HEK293 (cell line): Measurements from ENCODE around the gene F5.

Source experiments
- CTCF ChIA-PET: fragments of 350-600 bp; formaldehyde crosslinking; extraction: SDS; loops from one replicate; lab custom pipeline; 2021; ENCODE audit warnings: antibody characterized with exemption; lab: Yijun Ruan, JAX
- POLR2A ChIA-PET: fragments of 300-600 bp; formaldehyde crosslinking; extraction: SDS; loops from one replicate; lab custom pipeline; 2020; ENCODE audit warnings: antibody characterized with exemption, inconsistent platforms; lab: Yijun Ruan, JAX
- H3K27ac ChIP-seq: fragments of 200-500 bp; sonication (Bioruptor generic); 2 replicates; pipeline ENCODE4 v1.5.1; 2014; ENCODE audit warnings: low read depth, low read length, control low read depth, inconsistent platforms; ENCODE audit errors: extremely low read depth
- H3K36me3 ChIP-seq, 2 experiments: fragments of 200-500 bp in 1 of 2; sonication (Bioruptor generic) in 1 of 2; 1 replicate in 1 of 2; 2 replicates in 1 of 2; pipeline ENCODE4 v1.5.1; 2014 to 2017; ENCODE audit warnings: inconsistent platforms in 2 of 2, low read length in 2 of 2; ENCODE audit not compliant: control insufficient read depth in 2 of 2, insufficient read depth in 1 of 2
- H3K4me1 ChIP-seq: fragments of 200-500 bp; sonication (Bioruptor generic); 2 replicates; pipeline ENCODE4 v1.5.1; 2014; ENCODE audit warnings: mild to moderate bottlenecking, low read length, inconsistent platforms; ENCODE audit not compliant: control insufficient read depth, insufficient read depth
- H3K4me3 ChIP-seq: 2 replicates; pipeline ENCODE4 v1.5.1; 2011; ENCODE audit warnings: low read depth, mild to moderate bottlenecking, control low read depth, low read length, moderate library complexity
- H3K9me3 ChIP-seq: fragments of 200-500 bp; sonication (Bioruptor generic); 2 replicates; pipeline ENCODE4 v1.5.1; 2014; ENCODE audit warnings: low read depth, low read length, inconsistent platforms; ENCODE audit not compliant: control insufficient read depth, insufficient read depth
- HOXD13 ChIP-seq: sonication (generic); formaldehyde crosslinking; IDR thresholded peaks from 2 replicates; pipeline ENCODE4 v1.8.0; 2022; ENCODE audit warnings: missing genetic modification reagents, borderline replicate concordance
- KLF1 ChIP-seq: fragments of 450-650 bp; formaldehyde crosslinking; IDR thresholded peaks from 2 replicates; pipeline ENCODE4 v1.5.1; 2016; ENCODE audit warnings: missing biosample characterization, missing genetic modification characterization
- KLF16 ChIP-seq: fragments of 450-650 bp; formaldehyde crosslinking; IDR thresholded peaks from 2 replicates; pipeline ENCODE4 v1.5.1; 2017; ENCODE audit warnings: missing biosample characterization, missing genetic modification characterization
- KLF7 ChIP-seq: fragments of 450-650 bp; formaldehyde crosslinking; IDR thresholded peaks from 2 replicates; pipeline ENCODE4 v1.5.1; 2016; ENCODE audit warnings: missing biosample characterization, missing genetic modification characterization, borderline replicate concordance
- MYNN ChIP-seq: fragments of 450-650 bp; formaldehyde crosslinking; IDR thresholded peaks from 2 replicates; pipeline ENCODE4 v1.5.1; 2016; ENCODE audit warnings: missing biosample characterization, missing genetic modification characterization, borderline replicate concordance
- PRDM1 ChIP-seq: fragments of 450-650 bp; formaldehyde crosslinking; IDR thresholded peaks from 2 replicates; pipeline ENCODE4; 2016; ENCODE audit warnings: missing biosample characterization, missing genetic modification characterization
- SP3 ChIP-seq: fragments of 450-650 bp; formaldehyde crosslinking; IDR thresholded peaks from 2 replicates; pipeline ENCODE4 v1.5.1; 2016; ENCODE audit warnings: missing biosample characterization, missing genetic modification characterization
- ZBTB48 ChIP-seq: fragments of 450-650 bp; formaldehyde crosslinking; IDR thresholded peaks from 2 replicates; pipeline ENCODE4 v1.5.1; 2016; ENCODE audit warnings: missing biosample characterization, missing genetic modification characterization
- ZNF121 ChIP-seq: fragments of 450-650 bp; formaldehyde crosslinking; IDR thresholded peaks from 2 replicates; pipeline ENCODE4 v1.5.1; 2016; ENCODE audit warnings: missing biosample characterization, missing genetic modification characterization
- ZNF155 ChIP-seq: fragments of 450-650 bp; formaldehyde crosslinking; IDR thresholded peaks from 2 replicates; pipeline ENCODE4 v1.5.1; 2016; ENCODE audit warnings: missing biosample characterization, missing genetic modification characterization
- ZNF16 ChIP-seq: fragments of 450-650 bp; formaldehyde crosslinking; IDR thresholded peaks from 2 replicates; pipeline ENCODE4 v1.5.1; 2016; ENCODE audit warnings: low read depth, missing biosample characterization, missing genetic modification characterization
- ZNF239 ChIP-seq: fragments of 450-650 bp; formaldehyde crosslinking; IDR thresholded peaks from 2 replicates; pipeline ENCODE4 v1.5.1; 2016; ENCODE audit warnings: missing biosample characterization, missing genetic modification characterization
- ZNF26 ChIP-seq: fragments of 450-650 bp; formaldehyde crosslinking; IDR thresholded peaks from 2 replicates; pipeline ENCODE4 v1.5.1; 2016; ENCODE audit warnings: missing biosample characterization, missing genetic modification characterization
- ZNF510 ChIP-seq: fragments of 450-650 bp; formaldehyde crosslinking; IDR thresholded peaks from 2 replicates; pipeline ENCODE4 v1.5.1; 2018; ENCODE audit warnings: mild to moderate bottlenecking, missing genetic modification characterization, missing biosample characterization; ENCODE audit not compliant: insufficient replicate concordance
- ZNF555 ChIP-seq: fragments of 450-650 bp; formaldehyde crosslinking; conservative IDR thresholded peaks from 2 replicates; pipeline ENCODE4 v1.5.1; 2017; ENCODE audit warnings: missing biosample characterization, mild to moderate bottlenecking, missing genetic modification characterization, inconsistent platforms
- ZNF585B ChIP-seq: fragments of 450-650 bp; formaldehyde crosslinking; IDR thresholded peaks from 2 replicates; pipeline ENCODE4 v1.5.1; 2016; ENCODE audit warnings: missing biosample characterization, missing genetic modification characterization
- ZNF596 ChIP-seq: fragments of 450-650 bp; IDR thresholded peaks from 2 replicates; pipeline ENCODE4 v1.5.0; 2018; ENCODE audit warnings: missing biosample characterization, mild to moderate bottlenecking, missing genetic modification characterization, moderate library complexity
- ZNF610 ChIP-seq: fragments of 450-650 bp; formaldehyde crosslinking; IDR thresholded peaks from 2 replicates; pipeline ENCODE4 v1.5.1; 2016; ENCODE audit warnings: missing biosample characterization, missing genetic modification characterization, borderline replicate concordance
- ZNF664 ChIP-seq: fragments of 450-650 bp; formaldehyde crosslinking; IDR thresholded peaks from 2 replicates; pipeline ENCODE4 v1.5.1; 2016; ENCODE audit warnings: missing biosample characterization, missing genetic modification characterization
- ZNF707 ChIP-seq: fragments of 450-650 bp; formaldehyde crosslinking; IDR thresholded peaks from 2 replicates; pipeline ENCODE4 v1.5.1; 2016; ENCODE audit warnings: missing biosample characterization, missing genetic modification characterization
- ZNF777 ChIP-seq: fragments of 450-650 bp; formaldehyde crosslinking; IDR thresholded peaks from 2 replicates; pipeline ENCODE4 v1.5.1; 2017; ENCODE audit warnings: missing biosample characterization, missing genetic modification characterization, borderline replicate concordance
- ZNF792 ChIP-seq: fragments of 450-650 bp; formaldehyde crosslinking; IDR thresholded peaks from 2 replicates; pipeline ENCODE4 v1.5.1; 2016; ENCODE audit warnings: missing biosample characterization, missing genetic modification characterization
- ZNF843 ChIP-seq: fragments of 450-650 bp; formaldehyde crosslinking; IDR thresholded peaks from 2 replicates; pipeline ENCODE4 v1.5.1; 2016; ENCODE audit warnings: missing biosample characterization, missing genetic modification characterization
- ZXDB ChIP-seq: fragments of 450-650 bp; formaldehyde crosslinking; IDR thresholded peaks from 2 replicates; pipeline ENCODE4 v1.5.1; 2016; ENCODE audit warnings: missing biosample characterization, missing genetic modification characterization
- TF ChIP-seq, protein P1 (sequence below): fragments of 450-650 bp; formaldehyde crosslinking; IDR thresholded peaks from 2 replicates; pipeline ENCODE4 v1.5.1; 2016; ENCODE audit warnings: missing biosample characterization, missing genetic modification characterization, low read depth
- TF ChIP-seq, protein P2 (sequence below): fragments of 450-650 bp; formaldehyde crosslinking; IDR thresholded peaks from 2 replicates; pipeline ENCODE4 v1.5.1; 2016; ENCODE audit warnings: missing biosample characterization, missing genetic modification characterization
- TF ChIP-seq, protein P3 (sequence below): fragments of 450-650 bp; formaldehyde crosslinking; IDR thresholded peaks from 2 replicates; pipeline ENCODE4 v1.5.1; 2017; ENCODE audit warnings: missing biosample characterization, missing genetic modification characterization

Gene F5

GRCh38 chr1:169620565-169620964 lies 34.3 kb upstream of the F5 start:
- Histone ChIP-seq H3K36me3 (no peaks in the 10 kb centered on the region), H3K27ac (no peak overlapping the region), H3K4me1 (no peaks in the 10 kb centered on the region), H3K9me3 (no peaks in the 10 kb centered on the region), H3K4me3 (no peak overlapping the region)
- no peak for TF ChIP-seq ZNF155 (tag by site-specific recombination)
- ChIA-PET CTCF (no interaction called here), POLR2A (no interaction called here)

DNA sequence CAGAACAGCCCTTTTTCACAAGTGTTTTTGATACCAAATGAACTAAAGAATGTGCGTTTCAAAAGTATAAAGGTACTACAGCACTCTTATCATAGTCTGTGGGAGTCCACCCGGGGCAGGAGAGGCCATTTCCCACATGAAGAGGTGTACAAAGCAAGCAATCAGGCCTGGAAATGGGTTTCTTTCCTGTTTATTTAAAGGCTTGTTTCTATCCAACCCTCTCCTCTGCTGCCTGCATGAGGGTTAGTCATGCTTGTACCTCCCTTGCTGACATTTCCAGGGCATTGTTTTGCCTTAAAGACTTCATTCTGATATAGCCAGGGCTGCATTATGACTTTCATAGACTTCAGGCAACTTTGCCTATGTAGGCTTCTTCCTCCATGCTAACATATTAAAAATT lies 32.1 kb upstream of the F5 start:
- H3K9me3 ChIP-seq: no peaks in the 10 kb centered on the region
- TF ChIP-seq ZNF843 (tag by site-specific recombination) (no peak), KLF1 (tag by site-specific recombination) (no peak), ZNF792 (tag by site-specific recombination) (no peak), SP3 (tag by site-specific recombination) (no peak), ZNF16 (tag by site-specific recombination) (no peak), ZNF555 (no peak), ZBTB48 (tag by site-specific recombination) (no peak), ZNF121 (tag by site-specific recombination) (no peak), HOXD13 (CRISPR knock-in tag) (no peak), KLF16 (no peak), ZNF610 (tag by site-specific recombination) (no peak)
- TF ChIP-seq, protein P1, sequence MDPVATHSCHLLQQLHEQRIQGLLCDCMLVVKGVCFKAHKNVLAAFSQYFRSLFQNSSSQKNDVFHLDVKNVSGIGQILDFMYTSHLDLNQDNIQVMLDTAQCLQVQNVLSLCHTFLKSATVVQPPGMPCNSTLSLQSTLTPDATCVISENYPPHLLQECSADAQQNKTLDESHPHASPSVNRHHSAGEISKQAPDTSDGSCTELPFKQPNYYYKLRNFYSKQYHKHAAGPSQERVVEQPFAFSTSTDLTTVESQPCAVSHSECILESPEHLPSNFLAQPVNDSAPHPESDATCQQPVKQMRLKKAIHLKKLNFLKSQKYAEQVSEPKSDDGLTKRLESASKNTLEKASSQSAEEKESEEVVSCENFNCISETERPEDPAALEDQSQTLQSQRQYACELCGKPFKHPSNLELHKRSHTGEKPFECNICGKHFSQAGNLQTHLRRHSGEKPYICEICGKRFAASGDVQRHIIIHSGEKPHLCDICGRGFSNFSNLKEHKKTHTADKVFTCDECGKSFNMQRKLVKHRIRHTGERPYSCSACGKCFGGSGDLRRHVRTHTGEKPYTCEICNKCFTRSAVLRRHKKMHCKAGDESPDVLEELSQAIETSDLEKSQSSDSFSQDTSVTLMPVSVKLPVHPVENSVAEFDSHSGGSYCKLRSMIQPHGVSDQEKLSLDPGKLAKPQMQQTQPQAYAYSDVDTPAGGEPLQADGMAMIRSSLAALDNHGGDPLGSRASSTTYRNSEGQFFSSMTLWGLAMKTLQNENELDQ (tag by site-specific recombination): no peak
- POLR2A ChIA-PET: no interaction called here
- CTCF ChIA-PET: no interaction called here
- no peaks in the 10 kb centered on the region for H3K36me3 ChIP-seq
- H3K4me3 ChIP-seq: no peak overlapping the region
- no peaks in the 10 kb centered on the region for H3K4me1 ChIP-seq
- no peak overlapping the region for H3K27ac ChIP-seq

- TF ChIP-seq ZNF26 (tag by site-specific recombination) (no peak), ZNF16 (tag by site-specific recombination) (no peak), PRDM1 (tag by site-specific recombination) (no peak), ZNF664 (tag by site-specific recombination) (no peak), KLF7 (tag by site-specific recombination) (no peak), ZNF707 (tag by site-specific recombination) (no peak), ZNF596 (tag by site-specific recombination) (no peak), ZXDB (no peak), ZNF777 (tag by site-specific recombination) (no peak), ZNF585B (no peak), ZNF510 (tag by site-specific recombination) (no peak), MYNN (tag by site-specific recombination) (no peak), ZNF239 (tag by site-specific recombination) (no peak)
- TF ChIP-seq, protein P2, sequence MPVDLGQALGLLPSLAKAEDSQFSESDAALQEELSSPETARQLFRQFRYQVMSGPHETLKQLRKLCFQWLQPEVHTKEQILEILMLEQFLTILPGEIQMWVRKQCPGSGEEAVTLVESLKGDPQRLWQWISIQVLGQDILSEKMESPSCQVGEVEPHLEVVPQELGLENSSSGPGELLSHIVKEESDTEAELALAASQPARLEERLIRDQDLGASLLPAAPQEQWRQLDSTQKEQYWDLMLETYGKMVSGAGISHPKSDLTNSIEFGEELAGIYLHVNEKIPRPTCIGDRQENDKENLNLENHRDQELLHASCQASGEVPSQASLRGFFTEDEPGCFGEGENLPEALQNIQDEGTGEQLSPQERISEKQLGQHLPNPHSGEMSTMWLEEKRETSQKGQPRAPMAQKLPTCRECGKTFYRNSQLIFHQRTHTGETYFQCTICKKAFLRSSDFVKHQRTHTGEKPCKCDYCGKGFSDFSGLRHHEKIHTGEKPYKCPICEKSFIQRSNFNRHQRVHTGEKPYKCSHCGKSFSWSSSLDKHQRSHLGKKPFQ (tag by site-specific recombination): no peak
- TF ChIP-seq, protein P3, sequence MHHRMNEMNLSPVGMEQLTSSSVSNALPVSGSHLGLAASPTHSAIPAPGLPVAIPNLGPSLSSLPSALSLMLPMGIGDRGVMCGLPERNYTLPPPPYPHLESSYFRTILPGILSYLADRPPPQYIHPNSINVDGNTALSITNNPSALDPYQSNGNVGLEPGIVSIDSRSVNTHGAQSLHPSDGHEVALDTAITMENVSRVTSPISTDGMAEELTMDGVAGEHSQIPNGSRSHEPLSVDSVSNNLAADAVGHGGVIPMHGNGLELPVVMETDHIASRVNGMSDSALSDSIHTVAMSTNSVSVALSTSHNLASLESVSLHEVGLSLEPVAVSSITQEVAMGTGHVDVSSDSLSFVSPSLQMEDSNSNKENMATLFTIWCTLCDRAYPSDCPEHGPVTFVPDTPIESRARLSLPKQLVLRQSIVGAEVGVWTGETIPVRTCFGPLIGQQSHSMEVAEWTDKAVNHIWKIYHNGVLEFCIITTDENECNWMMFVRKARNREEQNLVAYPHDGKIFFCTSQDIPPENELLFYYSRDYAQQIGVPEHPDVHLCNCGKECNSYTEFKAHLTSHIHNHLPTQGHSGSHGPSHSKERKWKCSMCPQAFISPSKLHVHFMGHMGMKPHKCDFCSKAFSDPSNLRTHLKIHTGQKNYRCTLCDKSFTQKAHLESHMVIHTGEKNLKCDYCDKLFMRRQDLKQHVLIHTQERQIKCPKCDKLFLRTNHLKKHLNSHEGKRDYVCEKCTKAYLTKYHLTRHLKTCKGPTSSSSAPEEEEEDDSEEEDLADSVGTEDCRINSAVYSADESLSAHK (tag by site-specific recombination): no peak
- CTCF ChIA-PET: interaction anchor here (0.7 to 1.4 kb wide), 4 partner anchors 14 to 96 kb away, joined by 3 to 4 read pairs (median 4); partner anchors contain the start of gene F5
Measured at GRCh38 chr1:169615803-169616202, 29.5 kb upstream of the F5 start.

More at GRCh38 chr1:169615803-169616202, 29.5 kb upstream of the F5 start:
- POLR2A ChIA-PET: no interaction called here
- Histone ChIP-seq H3K27ac (no peak overlapping the region), H3K4me3 (no peak overlapping the region), H3K4me1 (no peaks in the 10 kb centered on the region), H3K9me3 (no peaks in the 10 kb centered on the region), H3K36me3 (no peaks in the 10 kb centered on the region)
